ENCODE data around the gene KLK13.

The KLK13 gene

DNA sequence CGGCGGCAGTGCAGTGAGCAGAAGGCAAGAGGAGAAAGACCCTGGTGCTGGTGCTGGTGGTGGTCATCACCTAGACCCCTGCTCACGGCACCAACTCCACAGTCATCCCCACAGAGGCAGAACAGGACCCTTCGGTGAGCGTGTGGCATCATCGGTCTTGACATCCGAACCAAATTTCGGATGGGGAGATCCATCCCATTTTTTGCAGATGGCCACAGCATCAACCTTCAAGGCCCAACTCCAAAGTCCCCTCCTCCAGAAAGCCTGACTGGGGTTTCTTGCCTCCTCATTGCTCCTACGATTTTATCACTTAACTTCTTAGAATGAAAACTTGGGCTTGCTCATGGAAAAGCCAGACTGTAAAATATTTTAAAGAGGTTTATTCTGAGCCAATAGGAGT lies 21.4 kb downstream of the KLK13 start:
- Histone ChIP-seq H3K23ac (ENCODE audit: low read length) (no peak overlapping the region), H3K9me3 (ENCODE audit: insufficient read depth, low read depth, low read length) (no peaks in the 10 kb centered on the region), H3K36me3 (ENCODE audit: control insufficient read depth in 1 of 2, insufficient read depth in 2 of 2, low read length in 2 of 2) (no peaks in the 10 kb centered on the region), H4K91ac (ENCODE audit: low read depth, low read length) (no peak overlapping the region), H2BK120ac (ENCODE audit: insufficient read depth, low read length, poor library complexity) (no peak overlapping the region), H3K14ac (ENCODE audit: low read length) (no peak overlapping the region), H3K18ac (ENCODE audit: low read length) (no peak overlapping the region), H3K4me1 (ENCODE audit: control insufficient read depth in 1 of 2, insufficient read depth in 2 of 2, low read length in 2 of 2) (no peaks in the 10 kb centered on the region), H2AK5ac (ENCODE audit: low read length) (no peak overlapping the region), H3K9ac (ENCODE audit: low read length) (no peak overlapping the region), H3K4me2 (ENCODE audit: low read length) (no peak overlapping the region), H3K4ac (ENCODE audit: low read depth, low read length) (no peak overlapping the region), H3K79me1 (ENCODE audit: low read length) (no peaks in the 10 kb centered on the region), H4K8ac (ENCODE audit: low read depth, low read length) (no peak overlapping the region), H3K27ac (ENCODE audit: low read depth, low read length) (no peak overlapping the region), H3K79me2 (ENCODE audit: control insufficient read depth, insufficient read depth, low read length, poor library complexity) (no peaks in the 10 kb centered on the region), H3K27me3 (ENCODE audit: insufficient read depth, low read length) (no peaks in the 10 kb centered on the region), H2AFZ (ENCODE audit: insufficient read depth, low read length, poor library complexity) (no peak overlapping the region), H4K12ac (ENCODE audit: low read depth, low read length) (no peak overlapping the region), H3K4me3 (ENCODE audit: low read depth, low read length) (no peak overlapping the region), H2BK5ac (ENCODE audit: low read depth, low read length, poor library complexity) (no peak overlapping the region), H2BK12ac (ENCODE audit: low read length) (no peak overlapping the region)
- no peak for DNase-seq
- no CpG with 5 or more reads among the region's 9 CpGs for WGBS (ENCODE audit: extremely low coverage, insufficient coverage, insufficient read length)

DNA sequence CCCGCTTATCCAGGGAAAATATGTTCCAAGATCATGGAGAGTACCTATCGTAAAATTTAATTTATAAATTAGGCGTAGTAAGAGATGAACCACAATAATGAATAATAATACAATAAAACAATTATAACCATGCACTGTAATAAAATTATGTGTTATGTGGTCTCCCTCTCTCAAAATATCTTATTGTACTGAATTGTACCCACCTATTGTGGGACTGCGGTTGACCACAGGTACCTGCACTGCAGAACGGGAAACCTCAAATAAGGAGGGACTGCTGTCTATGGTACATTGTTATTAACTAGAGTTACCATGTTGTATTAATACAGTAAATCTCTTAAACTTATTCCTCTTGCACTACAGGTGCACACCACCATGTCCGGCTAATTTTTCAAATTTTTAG lies 24.7 kb downstream of the KLK13 start:
- Histone ChIP-seq H3K36me3 (ENCODE audit: control insufficient read depth in 1 of 2, insufficient read depth in 2 of 2, low read length in 2 of 2) (no peaks in the 10 kb centered on the region), H3K27me3 (ENCODE audit: insufficient read depth, low read length) (no peaks in the 10 kb centered on the region)
- no CpG with 5 or more reads among the region's 6 CpGs for WGBS (ENCODE audit: extremely low coverage, insufficient coverage, insufficient read length)

DNA sequence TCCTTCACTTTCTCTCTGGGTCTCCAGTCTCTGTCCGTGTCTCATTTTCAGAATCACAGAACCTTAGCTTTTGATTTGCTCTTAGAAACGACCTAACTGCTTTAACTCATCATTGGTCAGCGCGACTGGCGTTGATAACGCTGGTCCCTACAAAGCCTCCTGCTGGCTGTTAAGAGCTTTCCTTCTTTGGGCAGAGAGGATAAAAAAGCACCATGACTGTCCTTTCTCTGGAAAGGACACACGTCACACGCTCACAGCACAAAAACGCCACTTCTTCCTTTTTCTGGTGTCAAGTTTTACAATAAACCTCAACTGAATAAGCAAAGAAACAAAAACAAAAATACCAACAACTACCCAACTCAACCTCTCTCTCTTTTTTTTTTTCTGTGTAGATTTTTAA lies 28.4 kb downstream of the KLK13 start:
- Histone ChIP-seq H3K23ac (ENCODE audit: low read length) (no peak overlapping the region), H3K18ac (ENCODE audit: low read length) (no peak overlapping the region), H3K27ac (ENCODE audit: low read depth, low read length) (no peak overlapping the region), H3K79me1 (ENCODE audit: low read length) (no peaks in the 10 kb centered on the region), H2BK120ac (ENCODE audit: insufficient read depth, low read length, poor library complexity) (no peak overlapping the region), H3K4me1 (ENCODE audit: control insufficient read depth in 1 of 2, insufficient read depth in 2 of 2, low read length in 2 of 2) (no peaks in the 10 kb centered on the region), H2BK5ac (ENCODE audit: low read depth, low read length, poor library complexity) (no peak overlapping the region), H3K9me3 (ENCODE audit: insufficient read depth, low read depth, low read length) (no peaks in the 10 kb centered on the region), H3K4ac (ENCODE audit: low read depth, low read length) (no peak overlapping the region), H3K14ac (ENCODE audit: low read length) (no peak overlapping the region), H2AFZ (ENCODE audit: insufficient read depth, low read length, poor library complexity) (no peak overlapping the region), H2BK12ac (ENCODE audit: low read length) (no peak overlapping the region), H2AK5ac (ENCODE audit: low read length) (no peak overlapping the region), H3K79me2 (ENCODE audit: control insufficient read depth, insufficient read depth, low read length, poor library complexity) (no peaks in the 10 kb centered on the region), H4K91ac (ENCODE audit: low read depth, low read length) (no peak overlapping the region), H4K12ac (ENCODE audit: low read depth, low read length) (no peak overlapping the region), H3K36me3 (ENCODE audit: control insufficient read depth in 1 of 2, insufficient read depth in 2 of 2, low read length in 2 of 2) (no peaks in the 10 kb centered on the region), H4K8ac (ENCODE audit: low read depth, low read length) (no peak overlapping the region), H3K27me3 (ENCODE audit: insufficient read depth, low read length) (no peaks in the 10 kb centered on the region), H3K4me2 (ENCODE audit: low read length) (no peak overlapping the region), H3K9ac (ENCODE audit: low read length) (no peak overlapping the region), H3K4me3 (ENCODE audit: low read depth, low read length) (no peak overlapping the region)
- WGBS (ENCODE audit: extremely low coverage, insufficient coverage, insufficient read length) = no CpG with 5 or more reads among the region's 9 CpGs
- no peak for DNase-seq

More for the DNA sequence above, 24.7 kb downstream of the KLK13 start:
- Histone ChIP-seq H3K14ac (ENCODE audit: low read length) (no peak overlapping the region), H2AK5ac (ENCODE audit: low read length) (no peak overlapping the region), H3K4me2 (ENCODE audit: low read length) (no peak overlapping the region), H4K91ac (ENCODE audit: low read depth, low read length) (no peak overlapping the region), H3K27ac (ENCODE audit: low read depth, low read length) (no peak overlapping the region), H2BK5ac (ENCODE audit: low read depth, low read length, poor library complexity) (no peak overlapping the region), H3K18ac (ENCODE audit: low read length) (no peak overlapping the region), H3K4me1 (ENCODE audit: control insufficient read depth in 1 of 2, insufficient read depth in 2 of 2, low read length in 2 of 2) (no peaks in the 10 kb centered on the region), H2BK12ac (ENCODE audit: low read length) (no peak overlapping the region), H2BK120ac (ENCODE audit: insufficient read depth, low read length, poor library complexity) (no peak overlapping the region), H3K4me3 (ENCODE audit: low read depth, low read length) (no peak overlapping the region), H3K4ac (ENCODE audit: low read depth, low read length) (no peak overlapping the region), H3K9me3 (ENCODE audit: insufficient read depth, low read depth, low read length) (no peaks in the 10 kb centered on the region), H3K9ac (ENCODE audit: low read length) (no peak overlapping the region), H3K79me2 (ENCODE audit: control insufficient read depth, insufficient read depth, low read length, poor library complexity) (no peaks in the 10 kb centered on the region), H2AFZ (ENCODE audit: insufficient read depth, low read length, poor library complexity) (no peak overlapping the region), H4K8ac (ENCODE audit: low read depth, low read length) (no peak overlapping the region), H3K79me1 (ENCODE audit: low read length) (no peaks in the 10 kb centered on the region), H4K12ac (ENCODE audit: low read depth, low read length) (no peak overlapping the region), H3K23ac (ENCODE audit: low read length) (no peak overlapping the region)
- DNase-seq = no peak

DNA sequence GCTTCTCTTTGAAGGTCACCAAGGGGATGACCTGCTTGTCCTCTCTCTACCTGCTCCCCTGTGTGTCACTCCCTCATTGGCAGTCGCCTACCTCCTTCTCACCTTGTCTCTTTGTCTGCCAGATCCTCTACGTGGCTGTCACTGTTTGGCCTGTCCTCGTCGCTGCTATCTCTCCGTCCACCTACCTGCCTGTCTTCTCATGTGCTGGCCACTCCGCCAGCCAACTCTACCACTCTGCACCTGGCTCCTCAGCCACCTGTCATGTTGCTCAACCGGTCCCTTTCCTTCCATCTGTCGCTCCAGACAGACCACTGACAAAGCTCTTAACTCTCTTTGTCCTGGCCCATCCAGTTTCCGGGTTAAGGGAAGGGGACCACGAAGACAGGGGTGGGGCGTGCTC lies 30.2 kb downstream of the KLK13 start, which contains the start of gene KLK12:
TSS of gene KLK12 (minus strand) at position 299 of the 400 bp plus-strand sequence. CDS start 381 bp downstream, outside the sequence.
- Histone ChIP-seq H3K79me2 (ENCODE audit: control insufficient read depth, insufficient read depth, low read length, poor library complexity) (no peaks in the 10 kb centered on the region), H4K91ac (ENCODE audit: low read depth, low read length) (no peak within 1 kb of the TSS), H3K79me1 (ENCODE audit: low read length) (no peaks in the 10 kb centered on the region), H4K12ac (ENCODE audit: low read depth, low read length) (no peak within 1 kb of the TSS), H2BK5ac (ENCODE audit: low read depth, low read length, poor library complexity) (no peak within 1 kb of the TSS), H3K4me3 (ENCODE audit: low read depth, low read length) (no peak within 1 kb of the TSS), H3K27me3 (ENCODE audit: insufficient read depth, low read length) (no peaks in the 10 kb centered on the region), H3K9me3 (ENCODE audit: insufficient read depth, low read depth, low read length) (no peaks in the 10 kb centered on the region), H2AFZ (ENCODE audit: insufficient read depth, low read length, poor library complexity) (no peak within 1 kb of the TSS), H2AK5ac (ENCODE audit: low read length) (no peak within 1 kb of the TSS), H3K23ac (ENCODE audit: low read length) (no peak within 1 kb of the TSS), H3K4me1 (ENCODE audit: control insufficient read depth in 1 of 2, insufficient read depth in 2 of 2, low read length in 2 of 2) (no peaks in the 10 kb centered on the region), H3K18ac (ENCODE audit: low read length) (no peak within 1 kb of the TSS), H3K4ac (ENCODE audit: low read depth, low read length) (no peak within 1 kb of the TSS), H3K9ac (ENCODE audit: low read length) (no peak within 1 kb of the TSS), H2BK120ac (ENCODE audit: insufficient read depth, low read length, poor library complexity) (no peak within 1 kb of the TSS), H3K27ac (ENCODE audit: low read depth, low read length) (no peak within 1 kb of the TSS), H4K8ac (ENCODE audit: low read depth, low read length) (no peak within 1 kb of the TSS), H2BK12ac (ENCODE audit: low read length) (no peak within 1 kb of the TSS), H3K36me3 (ENCODE audit: control insufficient read depth in 1 of 2, insufficient read depth in 2 of 2, low read length in 2 of 2) (no peaks in the 10 kb centered on the region), H3K4me2 (ENCODE audit: low read length) (no peak within 1 kb of the TSS), H3K14ac (ENCODE audit: low read length) (no peak within 1 kb of the TSS)
- WGBS (ENCODE audit: extremely low coverage, insufficient coverage, insufficient read length) = no CpG with 5 or more reads among the region's 11 CpGs
- DNase-seq = no peak

Measured in trophoblast cell (in vitro differentiated cells and primary cell).